Esophagus squamous epithelium (tissue), 5 donors: Measurements from ENCODE around the gene DCDC2. TPM values are rescaled to one million over a fixed set of nuclear protein-coding genes. Genes with fewer than 3 reads are reported as not detected.
"Not testable (repeated sequence)": the region's sequence is repeated elsewhere in the genome, so short reads cannot be mapped to it uniquely, and the experiment has no call there.

Experiments used
- DNase-seq: peaks from one replicate; lab custom pipeline; 2025; lab: John Stamatoyannopoulos, UW
- H3K27ac ChIP-seq, 4 donors: fragments of 200-600 bp; sonication (generic); one replicate each; pipeline ENCODE4 v1.5.1; 2016 to 2019; ENCODE audit warnings: mild to moderate bottlenecking in 1 of 4
- H3K27me3 ChIP-seq, 4 donors: fragments of 200-600 bp; sonication (generic); 1 replicate in 3 of 4; 2 replicates in 1 of 4; pipeline versions ENCODE4 v1.5.1 to v1.6.0; 2017 to 2021; ENCODE audit warnings: antibody characterized with exemption in 1 of 4
- H3K36me3 ChIP-seq, 3 donors: fragments of 200-600 bp; sonication (generic); one replicate each; pipeline ENCODE4 v1.5.1; 2016 to 2019
- H3K4me1 ChIP-seq, 3 donors: fragments of 200-600 bp; sonication (generic); one replicate each; pipeline ENCODE4 v1.5.1; 2017 to 2019
- H3K4me3 ChIP-seq, 4 donors: fragments of 200-600 bp; sonication (generic); 1 replicate in 3 of 4; 2 replicates in 1 of 4; pipeline ENCODE4 v1.5.1; 2016 to 2019; ENCODE audit warnings: mild to moderate bottlenecking in 2 of 4, moderate library complexity in 1 of 4
- H3K9me3 ChIP-seq, 3 donors: fragments of 200-600 bp; sonication (generic); one replicate each; pipeline ENCODE4 v1.5.1; 2016 to 2019
- POLR2A ChIP-seq, 4 donors: fragments of 450-650 bp; IDR thresholded peaks; one replicate each; pipeline ENCODE4 v1.6.1; 2017; ENCODE audit warnings: antibody characterized with exemption in 4 of 4, mild to moderate bottlenecking in 4 of 4, moderate library complexity in 3 of 4
- WGBS, 2 donors: methylation state at CpG; one replicate each; pipeline ENCODE4 v1.1.5; 2018; 5-methylcytosine and 5-hydroxymethylcytosine counted together
- intact Hi-C: fragments of 100-400 bp; cut with DNase I; formaldehyde crosslinking; loops from one replicate; pipeline ENCODE4 v1.15.0; 2022
- total RNA-seq, 4 donors: library from RNA; depleted of rRNA; stranded (reverse); fragments of >200 nt; gene quantifications; one replicate each; pipeline ENCODE4 v1.1.0, GENCODE V29; 2016
- TF ChIP-seq, protein P1 (sequence below), 6 experiments: fragments of 450-650 bp in 4 of 6; fragments of 200-600 bp in 2 of 6; sonication (generic) in 2 of 6; IDR thresholded peaks; one replicate each; pipeline ENCODE4 v1.5.1; 2016 to 2019; ENCODE audit warnings: antibody characterized with exemption in 6 of 6, mild to moderate bottlenecking in 4 of 6, moderate library complexity in 4 of 6
- donor health status: DM: yes; HTN: yes; CAD: no.

The DCDC2 gene
- total RNA-seq, 4 donors from 2014 or later, result 0.15 TPM; not detected in 3

DNA sequence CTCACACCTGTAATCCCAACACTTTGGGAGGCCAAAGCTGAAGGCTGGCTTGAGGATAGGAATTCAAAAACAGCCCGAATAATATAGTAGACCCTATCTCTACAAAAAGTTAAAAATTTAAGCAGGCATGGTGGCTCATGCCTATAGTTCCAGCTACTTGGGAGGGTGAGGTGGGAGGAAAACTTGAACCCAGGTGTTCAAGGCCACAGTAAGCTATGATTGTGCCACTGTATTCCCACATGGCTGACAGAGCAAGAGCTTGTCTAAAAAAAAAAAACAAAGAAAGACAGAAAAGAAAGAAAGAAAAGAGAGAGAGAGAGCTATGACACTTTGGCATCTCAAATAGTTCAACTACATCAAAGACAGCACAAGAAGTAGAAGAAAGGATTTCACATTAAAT is 33.2 kb downstream of the DCDC2 start:
- intact Hi-C loops, result no loop called here
- no peaks in the 10 kb centered on the region for H3K4me1 ChIP-seq
- H3K36me3 ChIP-seq, result no peaks in the 10 kb centered on the region
- peaks cover 0 to 3% (median 0%) of the 10 kb centered on the region in 4 donors for H3K27me3 ChIP-seq
- H3K4me3 ChIP-seq, result no peak overlapping the region
- no peak overlapping the region for H3K27ac ChIP-seq
- WGBS, 2 donors, result 71 to 89% methylated on average over 1 of the region's 1 CpG
- no peaks in the 10 kb centered on the region for H3K9me3 ChIP-seq
- no peak for TF ChIP-seq POLR2A (IDR thresholded peaks at IDR 0.05)
- TF ChIP-seq, protein P1, sequence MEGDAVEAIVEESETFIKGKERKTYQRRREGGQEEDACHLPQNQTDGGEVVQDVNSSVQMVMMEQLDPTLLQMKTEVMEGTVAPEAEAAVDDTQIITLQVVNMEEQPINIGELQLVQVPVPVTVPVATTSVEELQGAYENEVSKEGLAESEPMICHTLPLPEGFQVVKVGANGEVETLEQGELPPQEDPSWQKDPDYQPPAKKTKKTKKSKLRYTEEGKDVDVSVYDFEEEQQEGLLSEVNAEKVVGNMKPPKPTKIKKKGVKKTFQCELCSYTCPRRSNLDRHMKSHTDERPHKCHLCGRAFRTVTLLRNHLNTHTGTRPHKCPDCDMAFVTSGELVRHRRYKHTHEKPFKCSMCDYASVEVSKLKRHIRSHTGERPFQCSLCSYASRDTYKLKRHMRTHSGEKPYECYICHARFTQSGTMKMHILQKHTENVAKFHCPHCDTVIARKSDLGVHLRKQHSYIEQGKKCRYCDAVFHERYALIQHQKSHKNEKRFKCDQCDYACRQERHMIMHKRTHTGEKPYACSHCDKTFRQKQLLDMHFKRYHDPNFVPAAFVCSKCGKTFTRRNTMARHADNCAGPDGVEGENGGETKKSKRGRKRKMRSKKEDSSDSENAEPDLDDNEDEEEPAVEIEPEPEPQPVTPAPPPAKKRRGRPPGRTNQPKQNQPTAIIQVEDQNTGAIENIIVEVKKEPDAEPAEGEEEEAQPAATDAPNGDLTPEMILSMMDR (IDR thresholded peaks at IDR 0.05), result no peak
- no peak for DNase-seq

DNA sequence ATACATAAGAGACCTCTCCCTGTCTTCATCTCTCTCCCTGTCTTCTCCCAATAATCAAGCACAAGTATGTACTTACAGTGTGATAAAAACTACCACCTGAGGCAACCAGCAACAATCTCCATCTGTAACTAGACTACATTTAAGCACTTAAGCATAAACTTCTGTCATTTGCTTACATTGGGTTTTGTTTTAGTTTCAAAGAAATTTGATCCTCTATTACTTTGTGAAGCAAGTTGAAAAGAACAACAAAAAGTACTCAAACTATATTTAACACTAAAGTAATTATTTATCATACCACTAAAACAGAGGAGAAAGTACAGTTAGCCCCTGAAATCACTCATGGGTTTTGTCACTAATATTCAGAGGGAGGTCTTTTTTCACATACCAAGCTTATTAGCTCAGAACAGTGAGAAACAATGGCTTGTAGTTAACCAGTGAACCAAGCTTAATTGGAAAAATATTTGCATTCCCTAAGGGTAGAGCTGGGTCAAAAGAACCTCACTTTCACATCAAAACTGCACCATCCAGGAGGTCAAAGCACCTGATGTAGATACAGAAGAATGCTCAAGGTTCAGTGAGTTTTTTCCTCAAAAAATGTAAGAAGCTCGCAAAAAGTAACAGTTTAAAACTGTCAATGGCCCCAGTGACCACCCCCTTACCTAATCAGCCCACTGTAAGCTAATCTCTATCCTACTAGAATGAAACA is 34.1 kb downstream of the DCDC2 start:
- no peak for DNase-seq
- H3K4me1 ChIP-seq, result no peaks in the 10 kb centered on the region
- no peaks in the 10 kb centered on the region for H3K9me3 ChIP-seq
- no peak overlapping the region for H3K27ac ChIP-seq
- intact Hi-C loops, result no loop called here
- no peak overlapping the region for H3K4me3 ChIP-seq
- no peaks in the 10 kb centered on the region for H3K36me3 ChIP-seq
- peaks cover 0 to 3% (median 0%) of the 10 kb centered on the region in 4 donors for H3K27me3 ChIP-seq
- TF ChIP-seq POLR2A (IDR thresholded peaks at IDR 0.05), result no peak
- TF ChIP-seq, protein P1 (IDR thresholded peaks at IDR 0.05), result no peak
- 75 to 78% methylated on average over 1 of the region's 1 CpG for WGBS, 2 donors

DNA sequence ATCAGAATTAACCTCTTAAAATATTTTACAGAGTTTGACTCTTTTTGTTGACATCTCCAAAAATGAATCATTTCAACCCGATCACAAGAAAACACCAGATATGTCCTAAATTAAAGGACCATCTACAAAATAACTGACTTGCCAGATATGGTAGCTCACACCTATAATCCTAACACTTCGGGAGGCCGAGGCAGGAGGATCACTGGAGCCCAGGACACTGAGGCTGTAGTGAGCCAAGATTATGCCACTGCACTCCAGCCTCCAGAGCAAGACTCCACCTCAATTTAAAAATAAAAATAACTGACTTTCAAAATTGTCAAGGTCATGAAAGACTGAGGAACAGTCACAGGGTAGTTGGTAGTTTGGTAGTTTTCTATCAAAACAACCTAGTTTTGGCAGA is 34.9 kb downstream of the DCDC2 start:
- WGBS, 2 donors, result 74 to 83% methylated on average over 3 of the region's 3 CpGs
- Histone ChIP-seq H3K27ac (no peak overlapping the region), H3K27me3 (peaks cover 0 to 3% (median 0%) of the 10 kb centered on the region in 4 donors), H3K4me1 (no peaks in the 10 kb centered on the region), H3K9me3 (no peaks in the 10 kb centered on the region), H3K4me3 (no peak overlapping the region), H3K36me3 (no peaks in the 10 kb centered on the region)
- no peak for DNase-seq
- TF ChIP-seq POLR2A (IDR thresholded peaks at IDR 0.05), result no peak
- TF ChIP-seq, protein P1 (IDR thresholded peaks at IDR 0.05), result no peak
- intact Hi-C loops, result no loop called here

DNA sequence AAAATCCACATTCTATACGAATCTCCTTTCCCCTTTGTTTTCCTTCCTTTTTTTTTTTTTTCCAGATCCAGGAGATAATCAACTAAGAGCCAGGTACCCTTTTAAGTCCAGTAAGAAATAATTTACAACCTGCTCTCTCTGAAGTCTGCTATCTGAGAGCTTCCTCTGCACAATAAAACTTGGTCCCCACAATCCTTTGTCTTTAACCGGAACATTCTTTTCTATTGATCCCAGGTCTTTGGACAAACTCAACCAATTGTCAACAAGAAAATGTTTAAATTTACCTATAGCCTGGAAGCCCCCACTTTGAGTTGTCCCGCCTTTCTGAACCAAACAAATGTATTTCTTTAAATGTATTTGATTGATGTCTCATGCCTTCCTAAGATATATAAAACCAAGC is 35.4 kb downstream of the DCDC2 start:
- H3K9me3 ChIP-seq, H3K36me3 ChIP-seq, H3K27ac ChIP-seq, H3K4me1 ChIP-seq, H3K27me3 ChIP-seq, intact Hi-C loops, H3K4me3 ChIP-seq, DNase-seq: not testable (repeated sequence)
- 60 to 70% methylated on average over 3 of the region's 3 CpGs for WGBS, 2 donors

DNA sequence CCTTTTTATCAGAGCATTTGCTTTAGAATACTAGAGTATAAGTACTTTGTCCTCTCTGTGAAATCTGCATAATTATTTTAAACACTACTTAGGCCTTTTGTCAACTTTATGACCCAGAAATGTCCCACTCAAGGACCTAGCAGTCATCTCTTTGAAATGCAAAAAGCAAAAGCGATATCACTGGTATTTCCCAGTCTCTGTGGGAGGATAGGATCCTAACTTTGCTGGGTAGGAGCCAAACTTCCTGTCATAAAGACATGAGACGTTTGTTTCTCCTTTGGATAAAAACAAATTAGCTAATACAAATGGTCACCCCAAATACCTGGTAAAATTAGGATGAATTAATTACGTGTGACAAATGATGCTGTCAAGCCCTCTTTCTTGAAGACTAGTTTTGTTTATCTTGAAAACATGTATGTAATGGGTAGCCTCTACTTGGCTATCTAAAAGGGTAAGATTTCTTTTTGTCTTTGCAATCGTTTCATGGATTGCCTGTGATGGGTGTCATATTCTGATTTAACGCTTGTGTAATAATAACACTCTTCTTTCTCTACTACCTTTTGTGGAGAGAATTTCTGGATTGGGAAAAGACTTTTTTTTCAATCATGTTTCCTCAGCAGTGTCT is 36.2 kb downstream of the DCDC2 start:
- H3K9me3 ChIP-seq, result no peaks in the 10 kb centered on the region
- peaks cover 0 to 3% (median 0%) of the 10 kb centered on the region in 4 donors for H3K27me3 ChIP-seq
- WGBS, 2 donors, result 35 to 55% methylated on average over 5 of the region's 5 CpGs
- no peaks in the 10 kb centered on the region for H3K36me3 ChIP-seq
- H3K4me3 ChIP-seq, result no peak overlapping the region
- intact Hi-C loops, result no loop called here
- H3K27ac ChIP-seq, result no peak overlapping the region
- no peak for DNase-seq
- TF ChIP-seq, protein P1 (IDR thresholded peaks at IDR 0.05), result no peak
- no peak for TF ChIP-seq POLR2A (IDR thresholded peaks at IDR 0.05)
- H3K4me1 ChIP-seq, result no peaks in the 10 kb centered on the region
